ENCODE measurements around the gene REST.
"Not testable (repeated sequence)": the region's sequence is repeated elsewhere in the genome, so short reads cannot be mapped to it uniquely, and the experiment has no call there.

The REST gene

DNA sequence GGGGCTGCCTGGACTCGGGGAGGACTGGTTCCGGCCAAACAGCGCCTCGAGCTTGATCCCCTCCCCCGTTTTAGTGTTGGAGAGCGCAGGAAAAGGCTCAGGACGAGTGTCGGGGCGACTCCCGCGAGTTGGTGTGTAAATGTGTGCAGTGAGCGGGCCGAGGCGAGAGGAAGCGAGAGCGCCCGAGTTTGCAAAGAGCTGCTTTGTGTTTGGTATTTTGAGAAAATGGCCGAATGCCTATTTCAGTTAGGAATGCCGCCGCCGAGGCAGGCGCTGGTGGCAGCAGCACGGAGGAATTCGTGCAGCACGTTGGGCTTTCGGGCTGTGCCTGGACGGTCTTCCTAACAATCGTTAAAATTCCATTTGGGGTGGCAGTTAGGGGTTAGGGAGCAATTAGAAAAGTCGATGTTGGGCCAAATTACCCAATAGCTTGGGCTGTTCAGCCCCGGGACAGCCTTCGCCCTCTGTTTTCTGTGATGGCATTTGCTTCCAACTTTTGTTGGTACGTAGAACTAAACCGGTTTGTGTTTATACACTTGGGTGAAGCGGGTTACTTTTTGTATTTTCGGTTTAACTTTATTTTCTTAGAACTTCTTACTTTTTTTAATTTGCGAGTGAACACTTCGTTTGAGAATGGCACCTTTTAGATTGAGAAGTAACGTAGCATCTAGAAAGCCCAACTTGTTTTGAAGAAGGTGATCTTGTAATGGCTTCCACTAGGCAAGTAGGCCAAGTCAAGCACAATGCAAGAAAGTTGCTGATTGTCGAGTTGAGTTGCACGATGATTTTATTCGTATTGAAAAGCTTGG, 1.6 kb downstream of the REST start:
- FAIRE-seq: peak; percentile 68

DNA sequence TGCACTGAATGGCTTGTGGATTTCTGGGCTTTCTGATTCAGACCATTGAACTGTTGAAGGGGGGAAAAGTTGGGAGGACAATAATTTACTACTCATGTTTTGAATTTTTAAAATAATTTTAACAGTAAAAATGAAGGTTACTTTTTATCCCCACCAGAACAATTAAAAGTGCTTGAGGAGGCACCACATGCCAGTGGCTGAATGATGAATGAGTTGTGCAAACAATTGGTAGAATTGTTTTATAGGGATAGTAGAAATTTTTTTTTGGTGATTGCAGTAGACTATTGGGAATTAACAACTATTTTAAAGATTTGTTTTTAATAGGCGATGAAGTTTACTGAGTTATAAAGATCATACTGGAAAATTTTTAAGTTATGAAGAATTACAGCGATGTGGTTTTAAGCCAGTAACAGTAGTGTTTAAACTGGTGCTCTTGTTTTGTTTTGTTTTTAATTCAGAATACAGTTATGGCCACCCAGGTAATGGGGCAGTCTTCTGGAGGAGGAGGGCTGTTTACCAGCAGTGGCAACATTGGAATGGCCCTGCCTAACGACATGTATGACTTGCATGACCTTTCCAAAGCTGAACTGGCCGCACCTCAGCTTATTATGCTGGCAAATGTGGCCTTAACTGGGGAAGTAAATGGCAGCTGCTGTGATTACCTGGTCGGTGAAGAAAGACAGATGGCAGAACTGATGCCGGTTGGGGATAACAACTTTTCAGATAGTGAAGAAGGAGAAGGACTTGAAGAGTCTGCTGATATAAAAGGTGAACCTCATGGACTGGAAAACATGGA, 2.7 kb downstream of the REST start:
- DNase-seq (ENCODE audit: insufficient read length, low spot score): no peak
- FAIRE-seq: no peak

More for the DNA sequence above, 1.6 kb downstream of the REST start:
- DNase-seq (ENCODE audit: insufficient read length, low spot score): peak; percentile 60

DNA sequence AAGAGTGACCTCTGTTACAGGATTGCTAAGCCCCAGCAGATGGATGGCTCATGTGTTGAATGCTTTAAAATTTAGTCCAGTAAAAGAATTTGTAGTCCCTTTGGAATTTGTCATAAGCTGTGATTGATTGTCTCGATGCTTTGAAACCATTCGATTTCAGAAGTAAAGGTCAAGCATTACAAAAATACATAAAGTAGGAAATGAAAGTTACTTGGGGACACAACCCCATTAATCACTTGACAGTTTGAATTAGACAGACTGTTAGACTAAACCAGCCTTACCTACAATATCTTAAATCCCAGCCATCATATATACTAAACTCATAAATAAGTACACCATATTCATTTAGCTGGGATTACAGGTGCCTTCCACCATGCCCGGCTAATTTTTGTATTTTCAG, 6.6 kb downstream of the REST start:
- no peak for DNase-seq (ENCODE audit: insufficient read length, low spot score)
- FAIRE-seq: no peak

DNA sequence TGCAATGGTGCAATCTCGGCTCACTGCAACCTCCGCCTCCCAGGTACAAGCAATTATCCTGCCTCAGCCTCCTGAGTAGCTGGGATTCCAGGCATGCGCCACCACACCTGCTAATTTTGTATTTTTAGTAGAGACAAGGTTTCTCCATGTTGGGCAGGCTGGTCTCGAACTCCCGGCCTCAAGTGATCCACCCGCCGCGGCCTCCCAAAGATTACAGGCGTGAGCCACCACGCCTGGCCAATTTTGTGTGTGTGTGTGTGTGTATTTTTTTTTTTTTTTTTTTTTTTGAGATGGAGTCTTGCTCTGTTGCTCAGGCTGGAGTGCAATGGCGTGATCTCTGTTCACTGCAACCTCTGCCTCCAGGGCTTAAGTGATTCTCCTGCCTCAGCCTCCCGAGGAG, 7.3 kb downstream of the REST start:
- FAIRE-seq: not testable (repeated sequence)

DNA sequence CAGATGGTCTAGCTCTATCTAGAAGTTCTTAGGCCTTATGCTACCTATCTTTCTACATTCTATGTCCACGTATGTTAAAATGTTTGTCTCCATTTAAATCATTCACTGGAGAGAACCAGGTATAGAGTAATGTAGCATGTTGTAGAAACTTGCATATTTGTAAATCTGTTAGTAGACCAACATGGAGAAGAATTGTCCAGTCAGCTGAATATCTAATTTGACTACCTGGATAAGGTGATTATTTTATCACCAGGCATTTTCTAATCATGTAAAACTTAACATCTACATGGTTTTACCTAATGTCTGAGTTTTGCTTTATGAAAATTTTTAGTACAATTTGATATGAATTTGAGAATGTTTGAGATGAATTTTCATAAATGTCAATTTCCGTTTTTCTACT, 19.5 kb downstream of the REST start:
- DNase-seq (ENCODE audit: insufficient read length, low spot score) (no peak), FAIRE-seq (no peak)

More for the DNA sequence above, 7.3 kb downstream of the REST start:
- not testable (repeated sequence) for DNase-seq (ENCODE audit: insufficient read length, low spot score)

DNA sequence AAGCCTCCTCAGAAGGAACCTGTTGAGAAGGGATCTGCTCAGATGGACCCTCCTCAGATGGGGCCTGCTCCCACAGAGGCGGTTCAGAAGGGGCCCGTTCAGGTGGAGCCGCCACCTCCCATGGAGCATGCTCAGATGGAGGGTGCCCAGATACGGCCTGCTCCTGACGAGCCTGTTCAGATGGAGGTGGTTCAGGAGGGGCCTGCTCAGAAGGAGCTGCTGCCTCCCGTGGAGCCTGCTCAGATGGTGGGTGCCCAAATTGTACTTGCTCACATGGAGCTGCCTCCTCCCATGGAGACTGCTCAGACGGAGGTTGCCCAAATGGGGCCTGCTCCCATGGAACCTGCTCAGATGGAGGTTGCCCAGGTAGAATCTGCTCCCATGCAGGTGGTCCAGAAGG, 22.9 kb downstream of the REST start:
- FAIRE-seq: no peak
- DNase-seq (ENCODE audit: insufficient read length, low spot score): no peak

DNA sequence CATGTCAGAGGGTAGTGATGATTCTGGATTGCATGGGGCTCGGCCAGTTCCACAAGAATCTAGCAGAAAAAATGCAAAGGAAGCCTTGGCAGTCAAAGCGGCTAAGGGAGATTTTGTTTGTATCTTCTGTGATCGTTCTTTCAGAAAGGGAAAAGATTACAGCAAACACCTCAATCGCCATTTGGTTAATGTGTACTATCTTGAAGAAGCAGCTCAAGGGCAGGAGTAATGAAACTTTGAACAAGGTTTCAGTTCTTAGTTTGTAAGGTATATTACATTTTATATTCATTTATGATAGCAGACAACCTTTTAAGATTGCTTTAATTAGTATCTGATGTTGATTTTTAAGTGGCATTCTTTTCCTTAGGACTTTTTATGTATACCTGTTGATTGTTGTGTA, 24.2 kb downstream of the REST start:
- FAIRE-seq (peak; percentile 78), DNase-seq (ENCODE audit: insufficient read length, low spot score) (no peak)

DNA sequence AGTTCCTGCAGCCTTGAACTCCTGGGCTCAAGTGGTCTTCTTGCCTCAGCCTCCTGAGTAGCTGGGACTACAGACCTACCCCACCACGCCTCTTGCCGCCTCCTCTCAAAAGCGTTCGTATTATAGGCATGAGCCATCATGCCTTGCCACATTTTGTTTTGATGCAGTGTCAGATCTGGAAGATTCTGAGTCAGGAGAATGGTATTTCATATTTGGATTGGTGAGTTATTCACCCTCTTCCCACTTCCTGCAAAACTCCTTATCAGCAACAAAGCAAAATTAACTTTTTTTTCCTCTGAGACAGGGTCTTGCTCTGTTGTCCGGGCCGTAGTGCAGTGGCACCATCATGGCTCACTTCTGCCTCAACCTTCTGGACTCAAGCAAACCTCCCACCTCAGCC, 29.6 kb downstream of the REST start:
- FAIRE-seq (no peak), DNase-seq (ENCODE audit: insufficient read length, low spot score) (no peak)

DNA sequence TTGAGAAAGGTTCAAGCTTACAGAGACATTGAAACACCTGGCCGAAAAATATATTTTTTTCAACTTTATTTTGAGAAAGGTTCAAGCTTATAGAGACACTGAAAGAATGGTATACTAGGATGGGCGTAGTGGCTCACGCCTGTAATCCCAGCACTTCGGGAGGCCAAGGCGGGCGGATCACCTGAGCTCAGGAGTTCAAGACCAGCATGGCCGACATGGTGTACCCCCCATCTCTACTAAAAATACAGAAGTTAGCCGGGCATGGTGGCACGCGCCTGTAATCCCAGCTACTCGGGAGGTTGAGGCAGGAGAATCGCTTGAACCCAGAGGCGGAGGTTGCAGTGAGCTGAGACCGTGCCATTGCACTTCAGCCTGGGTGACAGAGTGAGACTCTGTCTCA, 32.1 kb downstream of the REST start:
- not testable (repeated sequence) for FAIRE-seq; DNase-seq (ENCODE audit: insufficient read length, low spot score)

DNA sequence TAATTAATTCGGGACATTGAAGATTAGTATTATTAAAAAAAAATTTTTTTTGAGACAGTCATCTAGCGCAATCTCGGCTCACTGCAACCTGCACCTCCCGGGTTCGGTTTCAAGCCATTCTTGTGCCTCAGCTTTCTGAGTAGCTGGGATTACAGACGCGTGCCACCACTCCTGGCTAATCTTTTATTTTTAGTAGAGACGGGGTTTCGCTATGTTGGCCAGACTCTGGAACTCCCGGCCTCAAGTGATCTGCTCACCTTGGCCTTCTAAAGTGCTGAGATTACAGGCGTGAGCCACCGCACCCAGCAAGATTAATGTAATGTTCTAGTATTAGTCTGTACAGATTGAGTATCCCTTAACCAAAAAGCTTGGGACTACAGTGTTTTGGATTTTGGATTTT, 32.7 kb downstream of the REST start:
- DNase-seq (ENCODE audit: insufficient read length, low spot score) (no peak), FAIRE-seq (no peak)

DNA sequence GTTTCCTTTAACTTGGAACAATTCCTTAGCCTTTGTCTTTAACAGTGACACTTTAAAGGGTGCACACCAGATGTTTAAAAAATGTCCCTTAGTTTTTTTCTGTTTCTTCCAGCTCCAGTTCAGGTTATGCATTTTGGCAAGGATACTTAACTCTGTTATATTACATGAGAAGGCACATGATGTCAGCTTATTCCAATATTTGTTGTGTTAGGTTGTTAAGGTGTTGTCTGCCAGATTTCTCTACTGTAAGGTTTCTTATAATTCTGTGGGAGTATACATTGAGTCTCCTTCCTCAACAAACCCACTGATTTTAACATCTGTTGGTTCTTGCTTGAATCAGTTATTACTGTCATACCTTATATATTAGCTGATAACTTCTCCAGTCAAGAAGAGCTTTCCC, 33.3 kb downstream of the REST start:
- FAIRE-seq: no peak
- DNase-seq (ENCODE audit: insufficient read length, low spot score): no peak

DNA sequence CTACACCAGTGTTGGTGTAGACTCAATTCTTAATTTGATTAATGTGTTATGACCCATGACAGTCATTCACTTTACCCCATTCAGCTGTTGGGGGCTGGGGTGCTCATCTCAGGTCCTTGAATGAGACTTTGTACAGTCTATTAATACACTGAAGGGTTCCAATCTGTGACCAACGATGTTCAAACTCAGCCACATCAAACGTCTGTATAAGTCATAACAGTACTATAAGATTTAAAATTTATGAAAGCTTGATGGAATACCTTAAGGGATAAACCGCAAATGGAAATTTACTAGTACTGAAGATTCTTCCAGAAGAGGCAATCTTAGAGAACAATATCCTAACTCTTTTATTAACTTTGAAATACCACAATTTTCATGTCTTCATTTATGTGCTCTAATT, 33.7 kb downstream of the REST start:
- FAIRE-seq: no peak

DNA sequence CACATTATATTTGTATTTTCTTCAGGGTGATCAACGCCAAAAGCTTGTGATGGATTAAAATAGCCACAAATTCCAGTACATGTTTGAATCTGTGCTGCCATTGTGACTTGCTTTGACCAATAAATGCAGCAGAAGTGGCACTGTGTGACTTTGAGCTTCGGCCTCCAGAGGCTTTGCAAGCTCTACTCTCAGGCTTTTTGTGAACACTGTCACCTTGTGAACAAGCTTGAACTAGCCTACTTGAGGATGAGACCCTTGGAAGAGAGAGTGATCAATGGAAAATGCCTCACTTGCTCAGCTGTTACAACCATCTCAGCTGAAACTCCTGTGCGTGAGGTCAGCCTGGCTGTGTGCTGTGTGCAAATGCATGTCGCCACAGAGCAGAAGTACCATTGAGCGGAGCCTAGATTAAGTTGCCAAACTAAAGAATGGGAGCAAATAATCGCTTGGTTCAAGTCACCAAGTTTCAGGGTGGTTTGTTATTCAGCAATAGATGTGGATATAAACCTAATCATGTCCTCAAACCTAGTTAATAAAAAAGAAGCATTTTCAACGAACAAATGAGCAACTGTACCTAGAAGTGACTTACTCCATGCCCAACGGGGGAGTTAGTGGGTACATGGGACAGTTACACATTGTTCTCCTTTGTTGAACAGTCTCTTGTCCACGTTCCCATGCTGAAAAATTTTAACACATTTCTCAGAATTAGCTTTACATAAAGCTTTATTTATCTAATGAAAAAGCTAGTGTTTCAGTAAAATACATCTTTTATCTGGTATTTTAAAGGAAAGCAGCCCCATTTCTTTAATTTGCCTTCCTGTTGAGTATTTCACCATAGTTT, 46.2 kb downstream of the REST start:
- no peak for DNase-seq (ENCODE audit: insufficient read length, low spot score)
- no peak for FAIRE-seq

More for the DNA sequence above, 33.7 kb downstream of the REST start:
- no peak for DNase-seq (ENCODE audit: insufficient read length, low spot score)

DNA sequence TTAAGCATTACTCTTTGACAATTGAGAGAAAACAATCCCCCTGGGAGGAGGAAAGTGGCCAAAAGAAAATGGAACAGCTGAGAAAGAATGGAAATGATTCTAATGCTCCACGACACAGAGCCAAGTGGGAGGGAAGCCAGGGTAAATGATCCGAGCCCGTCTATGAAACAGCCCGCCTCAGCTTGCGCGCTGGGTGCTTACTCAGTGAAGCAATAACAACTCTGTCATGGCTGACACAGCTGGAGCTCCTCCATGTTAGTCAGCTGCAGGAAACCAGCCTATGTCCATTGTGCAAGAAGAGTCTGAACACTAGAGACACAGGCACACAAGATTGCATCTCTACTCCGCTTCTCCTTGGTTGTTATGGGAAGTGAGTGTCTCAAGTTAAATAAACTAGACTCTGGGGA, 50.4 kb downstream of the REST start:
- DNase-seq (ENCODE audit: insufficient read length, low spot score): no peak

DNA sequence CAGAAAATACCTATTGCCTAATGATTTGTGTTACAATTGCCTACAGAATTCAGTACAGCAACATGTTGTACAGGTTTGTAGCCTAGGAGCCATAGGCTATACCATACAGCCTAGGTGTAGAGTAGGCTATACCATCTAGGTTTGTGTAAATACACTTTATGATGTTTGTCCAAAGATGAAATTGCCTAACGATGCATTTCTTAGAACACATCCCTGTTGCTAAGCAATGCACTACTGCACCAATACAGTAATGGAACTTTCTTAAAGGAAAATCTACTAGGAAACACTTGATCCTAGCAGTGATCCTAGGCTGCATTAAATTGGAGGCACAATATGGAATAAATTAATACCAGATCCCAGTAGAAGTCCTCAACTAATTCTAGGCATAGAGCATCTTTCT, 51.4 kb downstream of the REST start:
- DNase-seq (ENCODE audit: insufficient read length, low spot score) (no peak), FAIRE-seq (no peak)

More for the DNA sequence above, 50.4 kb downstream of the REST start:
- FAIRE-seq: no peak

DNA sequence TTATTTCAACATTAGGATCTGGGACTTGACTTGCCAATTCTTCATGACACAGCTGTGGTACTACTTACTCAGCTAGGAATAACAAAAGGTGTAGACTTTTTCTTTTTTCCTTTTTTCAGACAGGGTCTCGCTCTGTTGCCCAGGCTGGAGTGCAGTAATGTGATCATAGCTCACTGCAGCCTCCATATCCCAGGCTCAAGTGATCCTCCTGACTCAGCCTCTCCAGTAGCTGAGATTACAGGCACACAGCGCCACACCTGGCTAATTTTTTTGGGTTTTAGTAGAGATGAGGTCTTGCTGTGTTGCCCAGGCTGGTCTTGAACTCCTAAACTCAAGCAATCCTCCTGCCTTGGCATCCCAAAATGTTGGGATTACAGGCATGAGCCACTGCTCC, 53.4 kb downstream of the REST start:
- no peak for DNase-seq (ENCODE audit: insufficient read length, low spot score)
- no peak for FAIRE-seq

DNA sequence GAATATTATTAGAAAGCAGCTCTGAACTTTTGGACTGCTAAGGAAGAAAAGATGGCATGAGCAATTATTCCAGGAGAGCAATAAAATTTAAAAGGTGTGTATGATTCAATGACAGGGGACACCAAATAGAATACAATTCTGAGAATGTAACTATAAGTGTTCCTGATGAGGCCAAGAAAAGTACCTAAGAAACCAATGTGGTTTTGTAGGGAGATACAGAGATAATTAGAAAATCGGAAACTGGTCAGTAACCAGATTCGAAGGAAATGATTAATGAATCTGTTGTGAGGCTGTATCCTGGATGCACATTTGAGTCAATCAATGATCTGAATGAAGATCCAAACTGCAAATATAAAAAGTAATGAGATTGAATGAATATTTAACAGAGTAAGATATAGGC, 63.7 kb downstream of the REST start:
- DNase-seq (ENCODE audit: insufficient read length, low spot score) (no peak), FAIRE-seq (no peak)

DNA sequence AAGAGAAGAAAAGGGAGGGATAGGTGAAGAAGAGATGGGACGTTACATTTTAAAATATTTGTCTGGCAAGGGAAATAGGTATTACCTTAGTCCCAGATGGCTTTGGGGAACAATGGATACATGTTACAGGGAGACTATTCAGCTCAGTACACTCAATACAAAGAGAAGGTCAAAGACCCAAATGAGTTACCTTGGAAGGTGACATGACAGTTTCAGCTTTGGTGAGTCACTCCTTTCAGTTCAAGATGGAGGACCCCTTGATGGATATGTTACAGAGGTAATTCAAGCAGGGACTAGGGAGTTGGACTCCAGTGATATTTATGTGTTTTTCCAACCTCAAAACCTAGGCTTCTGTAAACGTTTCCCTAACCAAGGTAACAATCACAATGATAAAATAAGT, 64.7 kb downstream of the REST start:
- FAIRE-seq (no peak), DNase-seq (ENCODE audit: insufficient read length, low spot score) (no peak)

DNA sequence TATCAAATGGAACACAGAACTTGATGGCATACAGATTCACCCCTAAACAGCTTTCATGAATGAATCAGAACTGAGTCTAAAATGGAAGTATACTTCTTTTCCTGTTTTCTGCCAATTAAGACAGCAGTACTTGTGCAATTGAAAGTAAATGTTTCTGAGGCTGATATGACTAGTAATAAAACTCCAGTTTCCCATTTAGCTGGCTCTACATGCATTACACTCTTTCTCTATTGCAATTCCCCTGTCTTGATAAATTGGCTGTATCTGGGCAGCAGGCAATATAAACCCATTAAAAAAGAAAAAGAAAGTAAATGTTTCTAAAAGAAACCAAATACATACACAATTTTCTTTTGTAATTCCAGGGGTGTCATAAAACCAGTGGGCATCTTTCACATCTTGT, 65.1 kb downstream of the REST start:
- no peak for DNase-seq (ENCODE audit: insufficient read length, low spot score)
- no peak for FAIRE-seq

DNA sequence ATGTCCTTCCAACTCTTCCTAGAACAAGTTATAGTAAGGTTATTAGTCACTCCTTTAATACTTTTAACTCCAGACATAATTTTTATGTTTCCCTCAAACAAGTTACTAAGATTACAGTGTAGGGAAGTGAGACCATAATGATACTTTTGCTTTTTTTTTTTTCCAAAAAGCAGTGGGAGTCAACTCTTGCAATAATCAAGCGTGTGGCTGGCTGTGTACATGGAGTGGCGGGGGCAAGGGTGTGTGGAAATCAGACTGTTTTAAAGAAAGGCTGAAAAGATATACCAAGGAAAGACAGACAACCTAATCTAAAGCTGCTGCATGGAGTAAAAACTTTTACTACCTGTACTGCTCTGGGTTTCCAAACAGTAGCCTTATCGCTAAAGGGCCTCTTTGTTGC, 65.6 kb downstream of the REST start:
- DNase-seq (ENCODE audit: insufficient read length, low spot score) (no peak), FAIRE-seq (no peak)

DNA sequence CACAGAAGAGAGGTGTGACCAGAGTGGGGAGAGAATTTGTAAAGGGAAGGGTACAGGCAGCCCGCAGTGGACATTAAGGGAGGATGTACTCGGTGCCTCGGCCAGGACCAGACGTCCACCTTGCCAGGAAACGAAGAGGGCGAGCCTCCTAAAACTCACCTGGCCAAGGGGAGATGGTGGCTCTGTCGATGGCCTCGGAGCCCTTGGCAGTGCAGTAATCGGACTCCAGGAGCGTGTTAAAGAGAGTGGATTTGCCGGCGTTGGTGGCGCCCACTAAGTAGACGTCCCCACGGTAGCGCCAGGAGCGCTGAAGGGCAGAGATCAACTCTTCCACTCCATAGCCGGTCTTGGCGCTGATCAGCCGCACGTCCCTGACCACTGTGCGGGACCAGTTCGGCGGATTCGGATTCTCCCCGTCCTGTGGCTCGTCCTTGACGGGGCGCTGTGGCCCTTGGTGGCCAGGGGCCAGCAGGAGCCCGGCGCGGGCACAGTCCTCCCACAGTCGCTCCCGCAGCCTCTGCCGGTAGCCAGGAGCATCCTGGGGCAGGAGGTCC, 68.7 kb downstream of the REST start:
- no peak for DNase-seq (ENCODE audit: insufficient read length, low spot score)
- no peak for FAIRE-seq

Measured in GM19239 (cell line).